ENCODE measurements around the gene USP44.
"Not testable (repeated sequence)": the region's sequence is repeated elsewhere in the genome, so short reads cannot be mapped to it uniquely, and the experiment has no call there.

USP44 gene

GRCh38 chr12:95571369-95571768 lies 20.1 kb upstream of the USP44 start:
- no peaks in the 10 kb centered on the region for H4K20me1 ChIP-seq (ENCODE audit: insufficient read depth)
- no peaks in the 10 kb centered on the region for H3K79me2 ChIP-seq (ENCODE audit: insufficient read depth, low read depth)
- no peak overlapping the region for H3K4me3 ChIP-seq (IDR thresholded peaks at IDR 0.05; ENCODE audit: insufficient read depth, low read depth, low read length)
- no peak overlapping the region for H3K9ac ChIP-seq
- H3K4me2 ChIP-seq: no peak overlapping the region
- H3K27me3 ChIP-seq (ENCODE audit: insufficient read depth, low read depth): no peaks in the 10 kb centered on the region
- H2AFZ ChIP-seq (ENCODE audit: low read depth): no peak overlapping the region
- no peaks in the 10 kb centered on the region for H3K4me1 ChIP-seq (ENCODE audit: low read depth, poor library complexity, severe bottlenecking)
- H3K36me3 ChIP-seq (ENCODE audit: insufficient read depth): no peaks in the 10 kb centered on the region
- no peak for TF ChIP-seq CTCF (conservative IDR thresholded peaks at IDR 0.05; ENCODE audit: low read depth, low read length)
- no peak overlapping the region for H3K27ac ChIP-seq

- not testable (repeated sequence) for H3K4me1 ChIP-seq (ENCODE audit: low read depth, poor library complexity, severe bottlenecking); H3K9ac ChIP-seq
Measured at GRCh38 chr12:95568045-95568444, 16.8 kb upstream of the USP44 start.

GRCh38 chr12:95557625-95558024 lies 6.3 kb upstream of the USP44 start:
- H3K9ac ChIP-seq: no peak overlapping the region
- H3K4me2 ChIP-seq: no peak overlapping the region
- no peaks in the 10 kb centered on the region for H4K20me1 ChIP-seq (ENCODE audit: insufficient read depth)
- H3K4me3 ChIP-seq (IDR thresholded peaks at IDR 0.05; ENCODE audit: insufficient read depth, low read depth, low read length): no peak overlapping the region
- no peak for TF ChIP-seq CTCF (conservative IDR thresholded peaks at IDR 0.05; ENCODE audit: low read depth, low read length)
- no peak overlapping the region for H2AFZ ChIP-seq (ENCODE audit: low read depth)
- H3K27ac ChIP-seq: no peak overlapping the region
- no peaks in the 10 kb centered on the region for H3K36me3 ChIP-seq (ENCODE audit: insufficient read depth)
- no peaks in the 10 kb centered on the region for H3K79me2 ChIP-seq (ENCODE audit: insufficient read depth, low read depth)
- no peaks in the 10 kb centered on the region for H3K27me3 ChIP-seq (ENCODE audit: insufficient read depth, low read depth)
- H3K4me1 ChIP-seq (ENCODE audit: low read depth, poor library complexity, severe bottlenecking): no peaks in the 10 kb centered on the region

More at GRCh38 chr12:95568045-95568444, 16.8 kb upstream of the USP44 start:
- not testable (repeated sequence) for H3K27me3 ChIP-seq (ENCODE audit: insufficient read depth, low read depth); H3K79me2 ChIP-seq (ENCODE audit: insufficient read depth, low read depth); H3K27ac ChIP-seq; H3K4me3 ChIP-seq (IDR thresholded peaks at IDR 0.05; ENCODE audit: insufficient read depth, low read depth, low read length); H3K4me2 ChIP-seq; H3K36me3 ChIP-seq (ENCODE audit: insufficient read depth); H4K20me1 ChIP-seq (ENCODE audit: insufficient read depth); H2AFZ ChIP-seq (ENCODE audit: low read depth)

DNA sequence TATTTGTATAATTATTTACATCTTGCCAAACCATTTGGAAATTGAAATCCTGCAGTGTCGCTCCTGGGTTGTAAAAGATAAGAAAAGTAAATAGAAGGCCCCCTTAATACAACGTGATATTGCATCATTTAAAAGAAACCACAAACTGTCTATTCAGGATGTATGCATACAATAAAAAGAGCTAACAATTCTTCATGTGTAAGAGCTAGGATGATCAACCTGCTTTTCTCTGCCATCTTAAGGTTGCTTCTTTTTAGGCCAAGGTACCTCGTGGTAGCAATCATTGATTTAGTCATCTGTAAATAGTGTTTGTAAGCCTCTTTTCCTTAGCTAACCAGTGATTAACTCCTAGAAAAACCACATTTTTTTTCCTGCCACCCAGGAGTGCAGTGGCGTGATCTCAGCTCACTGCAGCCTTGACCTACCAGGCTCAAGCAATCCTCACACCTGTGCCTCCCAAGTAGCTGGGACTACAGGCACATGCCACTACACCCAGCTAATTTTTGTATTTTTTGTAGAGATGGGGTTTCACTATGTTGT lies 3.3 kb upstream of the USP44 start:
- H3K4me2 ChIP-seq: no peak overlapping the region
- no peaks in the 10 kb centered on the region for H3K79me2 ChIP-seq (ENCODE audit: insufficient read depth, low read depth)
- H3K9ac ChIP-seq: no peak overlapping the region
- TF ChIP-seq CTCF (conservative IDR thresholded peaks at IDR 0.05; ENCODE audit: low read depth, low read length): no peak
- H3K36me3 ChIP-seq (ENCODE audit: insufficient read depth): no peaks in the 10 kb centered on the region
- H3K4me3 ChIP-seq (IDR thresholded peaks at IDR 0.05; ENCODE audit: insufficient read depth, low read depth, low read length): no peak overlapping the region
- H4K20me1 ChIP-seq (ENCODE audit: insufficient read depth): no peaks in the 10 kb centered on the region
- no peaks in the 10 kb centered on the region for H3K4me1 ChIP-seq (ENCODE audit: low read depth, poor library complexity, severe bottlenecking)
- no peak overlapping the region for H3K27ac ChIP-seq
- H2AFZ ChIP-seq (ENCODE audit: low read depth): no peak overlapping the region
- no peaks in the 10 kb centered on the region for H3K27me3 ChIP-seq (ENCODE audit: insufficient read depth, low read depth)

DNA sequence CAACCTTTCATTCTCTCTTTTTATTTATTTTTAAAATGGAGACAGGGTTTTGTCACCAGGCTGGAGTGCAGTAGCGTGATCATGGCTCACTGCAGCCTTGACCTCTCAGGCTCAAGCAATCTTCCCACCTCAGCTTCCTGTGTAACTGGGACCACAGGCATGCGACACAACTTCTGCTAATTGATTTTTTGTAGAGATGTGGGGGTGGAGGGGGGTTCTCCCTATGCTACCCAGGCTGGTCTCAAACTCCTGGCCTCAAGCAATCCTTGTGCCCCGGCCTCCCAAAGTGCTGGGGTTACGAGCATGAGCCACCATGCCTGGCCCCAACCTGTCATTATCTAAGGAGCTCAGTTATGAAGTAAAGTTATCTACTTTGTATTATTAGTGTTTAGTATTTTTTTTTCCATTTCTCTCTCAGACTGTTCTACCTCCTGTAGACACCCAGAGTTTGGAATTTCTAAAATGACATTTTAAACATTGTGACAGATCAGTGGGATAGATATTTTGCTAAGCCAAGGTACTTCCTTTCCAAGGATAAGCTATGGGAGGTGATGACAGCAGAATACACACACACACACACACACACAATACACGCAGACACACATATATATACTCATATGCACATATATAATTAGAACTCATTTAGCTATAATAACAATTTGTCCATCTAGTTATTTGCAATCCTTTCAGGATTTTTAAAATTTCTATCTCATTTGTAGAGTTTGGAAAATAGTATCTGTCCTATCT lies 2.1 kb upstream of the USP44 start:
- no peaks in the 10 kb centered on the region for H3K36me3 ChIP-seq (ENCODE audit: insufficient read depth)
- H3K4me2 ChIP-seq: no peak overlapping the region
- no peak for TF ChIP-seq CTCF (conservative IDR thresholded peaks at IDR 0.05; ENCODE audit: low read depth, low read length)
- H4K20me1 ChIP-seq (ENCODE audit: insufficient read depth): no peaks in the 10 kb centered on the region
- no peak overlapping the region for H3K4me3 ChIP-seq (IDR thresholded peaks at IDR 0.05; ENCODE audit: insufficient read depth, low read depth, low read length)
- H3K4me1 ChIP-seq (ENCODE audit: low read depth, poor library complexity, severe bottlenecking): no peaks in the 10 kb centered on the region
- H3K27ac ChIP-seq: no peak overlapping the region
- no peak overlapping the region for H2AFZ ChIP-seq (ENCODE audit: low read depth)
- H3K79me2 ChIP-seq (ENCODE audit: insufficient read depth, low read depth): no peaks in the 10 kb centered on the region
- no peaks in the 10 kb centered on the region for H3K27me3 ChIP-seq (ENCODE audit: insufficient read depth, low read depth)
- no peak overlapping the region for H3K9ac ChIP-seq
